NT2/D1 (cell line): ENCODE data around the gene DR1.

Experiments
- YY1 ChIP-seq: IDR thresholded peaks from 2 replicates; pipeline ENCODE4 v1.6.1; 2011; ENCODE audit not compliant: insufficient read length, insufficient read depth
- ZNF274 ChIP-seq: IDR thresholded peaks from 2 replicates; pipeline ENCODE4 v1.6.1; 2011; ENCODE audit warnings: mild to moderate bottlenecking, low read depth, low read length

GRCh38 chr1:93362237-93362636, 16.5 kb downstream of the DR1 start:
- TF ChIP-seq ZNF274 (no peak), YY1 (no peak)
